B cell (primary cell): ENCODE data around the gene MAP2K5.

Source experiments
- CTCF ChIP-seq: fragments of 200-600 bp; IDR thresholded peaks from one replicate; pipeline ENCODE4 v1.8.0; 2022; ENCODE audit warnings: antibody characterized with exemption, mild to moderate bottlenecking
- EZH2 ChIP-seq: IDR thresholded peaks from 2 replicates; pipeline ENCODE4 v1.6.1; 2012; ENCODE audit warnings: borderline replicate concordance, low read depth, mild to moderate bottlenecking, moderate library complexity, low read length; ENCODE audit not compliant: insufficient read depth, poor library complexity, severe bottlenecking

GRCh38 chr15:67593562-67593961, 51.1 kb downstream of the MAP2K5 start:
- TF ChIP-seq CTCF (no peak), EZH2 (no peak)
